A549 (cell line): ENCODE data around the gene ACTR3.

Experiments
- CTCF ChIP-seq: fragments of >200 bp; sonication (Bioruptor Twin); formaldehyde crosslinking; IDR thresholded peaks from 3 replicates; pipeline ENCODE4 v1.5.1; 2016
- E2F6 ChIP-seq: IDR thresholded peaks from 2 replicates; pipeline ENCODE4 v1.6.1; 2012; ENCODE audit warnings: low read depth, borderline replicate concordance
- EP300 ChIP-seq, 2 experiments: fragments of >200 bp; sonication (Bioruptor Twin); formaldehyde crosslinking; IDR thresholded peaks; 2 replicates in 1 of 2; 3 replicates in 1 of 2; pipeline ENCODE4 v1.6.1; 2016 to 2017
- ESRRA ChIP-seq: fragments of 150-350 bp; IDR thresholded peaks from 2 replicates; pipeline ENCODE4 v1.6.1; 2014; ENCODE audit warnings: mild to moderate bottlenecking, low read length, borderline replicate concordance
- KDM1A ChIP-seq: fragments of 200-600 bp; sonication (generic); IDR thresholded peaks from 2 replicates; pipeline ENCODE4 v1.6.1; 2016; ENCODE audit warnings: low read depth, mild to moderate bottlenecking
- MAFK ChIP-seq: fragments of 450-650 bp; IDR thresholded peaks from 2 replicates; pipeline ENCODE4 v1.6.1; 2014; ENCODE audit not compliant: partially characterized antibody
- NPAS2 ChIP-seq: fragments of 250-450 bp; sonication (Bioruptor Pico); IDR thresholded peaks from 2 replicates; pipeline ENCODE4 v1.8.0; 2022; ENCODE audit warnings: mild to moderate bottlenecking, moderate library complexity, borderline replicate concordance
- NR3C1 ChIP-seq: fragments of >200 bp; sonication (Bioruptor Twin); formaldehyde crosslinking; IDR thresholded peaks from 3 replicates; pipeline ENCODE4 v1.6.1; 2017
- PBX3 ChIP-seq: IDR thresholded peaks from 2 replicates; pipeline ENCODE4 v1.6.1; 2012
- POLR2A ChIP-seq: IDR thresholded peaks from 2 replicates; pipeline ENCODE4 v1.6.1; 2012; ENCODE audit warnings: mild to moderate bottlenecking, low read length
- REST ChIP-seq: fragments of 200-600 bp; sonication (generic); IDR thresholded peaks from 2 replicates; pipeline ENCODE4 v1.6.1; 2016; ENCODE audit warnings: antibody characterized with exemption, mild to moderate bottlenecking, moderate library complexity
- RFX5 ChIP-seq: fragments of 450-650 bp; IDR thresholded peaks from 2 replicates; pipeline ENCODE4 v1.7.1; 2014; ENCODE audit warnings: antibody characterized with exemption, mild to moderate bottlenecking, moderate library complexity

GRCh38 chr2:114001152-114001551, 111.3 kb downstream of the ACTR3 start:
- no peak for TF ChIP-seq EP300 (IDR thresholded peaks at IDR 0.05)
- no peak for TF ChIP-seq POLR2A
- no peak for TF ChIP-seq CTCF
- TF ChIP-seq PBX3 = no peak
- TF ChIP-seq ESRRA = no peak
- TF ChIP-seq NPAS2 (CRISPR knock-in tag) = no peak
- no peak for TF ChIP-seq E2F6
- TF ChIP-seq RFX5 = no peak
- TF ChIP-seq KDM1A = no peak
- TF ChIP-seq MAFK = no peak
- TF ChIP-seq REST = no peak
- TF ChIP-seq NR3C1 = no peak
